ENCODE measurements around the gene EMC9. TPM values are rescaled to one million over a fixed set of nuclear protein-coding genes. Genes with fewer than 3 reads are reported as not detected.

Gene EMC9
- total RNA-seq, 1 donor from 2014 or later: 10.1 TPM

- no peak for DNase-seq (ENCODE audit: low read depth)
Measured at GRCh38 chr14:24149302-24149969, 8.0 kb upstream of the EMC9 start.

GRCh38 chr14:24147761-24148428, 6.5 kb upstream of the EMC9 start:
- no peak for DNase-seq (ENCODE audit: low read depth)

GRCh38 chr14:24146978-24147760, 5.8 kb upstream of the EMC9 start, which contains the start of gene RNF31:
Gene RNF31, plus strand, starts transcription at chr14:24147498. Its CDS starts 201 bp downstream, at chr14:24147699.
- peak; percentile 95 for DNase-seq (ENCODE audit: low read depth)

- DNase-seq (ENCODE audit: low read depth): peak; percentile 94
Measured at GRCh38 chr14:24146453-24146977, 5.1 kb upstream of the EMC9 start, which contains the start of gene PSME2. Gene PSME2, minus strand, starts transcription at chr14:24146610. Its CDS starts 29 bp downstream, at chr14:24146581.

GRCh38 chr14:24145690-24146452, 4.5 kb upstream of the EMC9 start:
- peak; percentile 76 for DNase-seq (ENCODE audit: low read depth)

- DNase-seq (ENCODE audit: low read depth): no peak
Measured at GRCh38 chr14:24145219-24145618, 3.8 kb upstream of the EMC9 start.

GRCh38 chr14:24144451-24144850, 3.1 kb upstream of the EMC9 start:
- DNase-seq (ENCODE audit: low read depth): no peak

GRCh38 chr14:24143511-24143910, 2.1 kb upstream of the EMC9 start:
- no peak for DNase-seq (ENCODE audit: low read depth)

GRCh38 chr14:24139272-24139934, 2.0 kb downstream of the EMC9 start:
- DNase-seq (ENCODE audit: low read depth): no peak

- DNase-seq (ENCODE audit: low read depth): no peak
Measured at GRCh38 chr14:24138396-24139271, 2.8 kb downstream of the EMC9 start.

- DNase-seq (ENCODE audit: low read depth): no peak
Measured at GRCh38 chr14:24137529-24138395, 3.6 kb downstream of the EMC9 start.

- no peak for DNase-seq (ENCODE audit: low read depth)
Measured at GRCh38 chr14:24136684-24137528, 4.5 kb downstream of the EMC9 start.

GRCh38 chr14:24135834-24136683, 5.3 kb downstream of the EMC9 start, which contains the start of gene PSME1:
Gene PSME1, plus strand, starts transcription at chr14:24136194. Its CDS starts 69 bp downstream, at chr14:24136263.
- peak; percentile 58 for DNase-seq (ENCODE audit: low read depth)

- DNase-seq (ENCODE audit: low read depth): no peak
Measured at GRCh38 chr14:24135584-24135833, 5.9 kb downstream of the EMC9 start.

GRCh38 chr14:24133735-24134134, 7.7 kb downstream of the EMC9 start:
- DNase-seq (ENCODE audit: low read depth): no peak

- no peak for DNase-seq (ENCODE audit: low read depth)
Measured at GRCh38 chr14:24132976-24133375, 8.4 kb downstream of the EMC9 start.

GRCh38 chr14:24132061-24132685, 9.2 kb downstream of the EMC9 start:
- DNase-seq (ENCODE audit: low read depth): no peak
